ENCODE measurements around the gene C1S. TPM values are rescaled to one million over a fixed set of nuclear protein-coding genes. Genes with fewer than 3 reads are reported as not detected.

C1S gene
- total and polyA plus RNA-seq, 9 of the 15 experiments (the other 6 are each of a cell fraction or from before 2014, with no cell fraction given): 0.08 to 0.84 (median 0.27) TPM

DNA sequence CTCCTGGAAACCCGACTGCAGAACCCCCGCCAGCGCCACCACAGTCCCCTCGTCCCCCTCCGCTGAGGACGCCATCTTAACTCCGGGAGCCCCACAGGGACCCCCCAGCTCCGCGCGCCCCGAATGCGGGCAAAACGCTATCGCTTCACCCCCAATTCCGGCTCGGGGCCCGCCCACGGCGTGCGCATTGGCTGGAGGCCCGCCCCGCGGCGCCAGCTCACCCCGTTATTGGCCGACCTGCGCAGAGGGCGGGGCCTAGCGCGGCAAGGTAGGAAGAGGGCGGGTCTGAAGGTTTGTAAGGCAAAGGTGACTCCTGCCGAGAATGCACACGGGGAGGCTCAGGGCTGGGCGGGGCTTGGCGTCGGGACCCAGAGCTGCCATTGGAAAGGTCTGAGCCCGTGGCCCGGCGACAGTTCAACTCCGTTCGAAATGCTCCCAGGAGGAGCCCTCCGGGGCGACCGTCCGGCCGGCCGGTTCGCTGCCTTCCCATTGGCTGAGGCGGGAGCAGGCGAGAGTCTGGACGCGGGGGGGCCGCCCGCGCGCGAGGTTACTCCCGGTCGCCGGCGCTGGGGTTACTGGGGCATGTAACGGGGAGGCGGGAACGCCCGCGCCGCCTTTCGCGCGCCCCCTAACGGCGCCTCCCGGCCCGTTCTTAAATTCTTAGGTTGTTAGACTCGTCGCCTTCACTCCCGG, 42.0 kb upstream of the C1S start, which contains the start of gene LPCAT3 (continued):
- TF ChIP-seq ZNF830 (CRISPR knock-in tag; IDR thresholded peaks at IDR 0.05) (no peak), ZNF668 (CRISPR knock-in tag; IDR thresholded peaks at IDR 0.05) (no peak), TCF3 (CRISPR knock-in tag; IDR thresholded peaks at IDR 0.05) (0 out of 2 replicates have a peak, but pooled peaks have one; percentile 14), DDX20 (tag; IDR thresholded peaks at IDR 0.05; ENCODE audit: low read depth) (no peak), SMARCB1 (IDR thresholded peaks at IDR 0.05; ENCODE audit: insufficient read length, low read depth) (no peak), ZNF384 (IDR thresholded peaks at IDR 0.05; ENCODE audit: low read depth, low read length) (0 out of 2 replicates have a peak, but pooled peaks have one; percentile 3), NFE2 (IDR thresholded peaks at IDR 0.05; ENCODE audit: low read depth) (no peak), TCF7L2 (IDR thresholded peaks at IDR 0.05; ENCODE audit: low read depth, low read length) (no peak), CHD1 (IDR thresholded peaks at IDR 0.05; ENCODE audit: low read length) (no peak), SP2 (IDR thresholded peaks at IDR 0.05; ENCODE audit: extremely low read depth, low read depth, low read length, poor library complexity, severe bottlenecking) (peak; percentile 40), NBN (IDR thresholded peaks at IDR 0.05; ENCODE audit: low read depth) (no peak), SPI1 (IDR thresholded peaks at IDR 0.05; ENCODE audit: borderline replicate concordance, low read depth, low read length) (no peak), TSC22D4 (tag; IDR thresholded peaks at IDR 0.05) (no peak), ZNF785 (CRISPR knock-in tag; IDR thresholded peaks at IDR 0.05) (no peak), RUNX1 (IDR thresholded peaks at IDR 0.05; ENCODE audit: low read depth) (0 out of 2 replicates have a peak, but pooled peaks have one; percentile 36), NCOR1 (IDR thresholded peaks at IDR 0.05) (peak; percentile 95), PHF21A (IDR thresholded peaks at IDR 0.05; ENCODE audit: borderline replicate concordance, low read depth) (peak; percentile 16; the same call in 1 of the 2 replicates), U2AF1 (optimal IDR thresholded peaks at IDR 0.05; ENCODE audit: low read depth, low read length) (no peak), ZNF57 (CRISPR knock-in tag; IDR thresholded peaks at IDR 0.05) (no peak)
- TF ChIP-seq, protein P1, sequence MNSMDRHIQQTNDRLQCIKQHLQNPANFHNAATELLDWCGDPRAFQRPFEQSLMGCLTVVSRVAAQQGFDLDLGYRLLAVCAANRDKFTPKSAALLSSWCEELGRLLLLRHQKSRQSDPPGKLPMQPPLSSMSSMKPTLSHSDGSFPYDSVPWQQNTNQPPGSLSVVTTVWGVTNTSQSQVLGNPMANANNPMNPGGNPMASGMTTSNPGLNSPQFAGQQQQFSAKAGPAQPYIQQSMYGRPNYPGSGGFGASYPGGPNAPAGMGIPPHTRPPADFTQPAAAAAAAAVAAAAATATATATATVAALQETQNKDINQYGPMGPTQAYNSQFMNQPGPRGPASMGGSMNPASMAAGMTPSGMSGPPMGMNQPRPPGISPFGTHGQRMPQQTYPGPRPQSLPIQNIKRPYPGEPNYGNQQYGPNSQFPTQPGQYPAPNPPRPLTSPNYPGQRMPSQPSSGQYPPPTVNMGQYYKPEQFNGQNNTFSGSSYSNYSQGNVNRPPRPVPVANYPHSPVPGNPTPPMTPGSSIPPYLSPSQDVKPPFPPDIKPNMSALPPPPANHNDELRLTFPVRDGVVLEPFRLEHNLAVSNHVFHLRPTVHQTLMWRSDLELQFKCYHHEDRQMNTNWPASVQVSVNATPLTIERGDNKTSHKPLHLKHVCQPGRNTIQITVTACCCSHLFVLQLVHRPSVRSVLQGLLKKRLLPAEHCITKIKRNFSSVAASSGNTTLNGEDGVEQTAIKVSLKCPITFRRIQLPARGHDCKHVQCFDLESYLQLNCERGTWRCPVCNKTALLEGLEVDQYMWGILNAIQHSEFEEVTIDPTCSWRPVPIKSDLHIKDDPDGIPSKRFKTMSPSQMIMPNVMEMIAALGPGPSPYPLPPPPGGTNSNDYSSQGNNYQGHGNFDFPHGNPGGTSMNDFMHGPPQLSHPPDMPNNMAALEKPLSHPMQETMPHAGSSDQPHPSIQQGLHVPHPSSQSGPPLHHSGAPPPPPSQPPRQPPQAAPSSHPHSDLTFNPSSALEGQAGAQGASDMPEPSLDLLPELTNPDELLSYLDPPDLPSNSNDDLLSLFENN (IDR thresholded peaks at IDR 0.05; ENCODE audit: low read depth in 2 of 2, low read length in 2 of 2): no peak
- TF ChIP-seq, protein P2, sequence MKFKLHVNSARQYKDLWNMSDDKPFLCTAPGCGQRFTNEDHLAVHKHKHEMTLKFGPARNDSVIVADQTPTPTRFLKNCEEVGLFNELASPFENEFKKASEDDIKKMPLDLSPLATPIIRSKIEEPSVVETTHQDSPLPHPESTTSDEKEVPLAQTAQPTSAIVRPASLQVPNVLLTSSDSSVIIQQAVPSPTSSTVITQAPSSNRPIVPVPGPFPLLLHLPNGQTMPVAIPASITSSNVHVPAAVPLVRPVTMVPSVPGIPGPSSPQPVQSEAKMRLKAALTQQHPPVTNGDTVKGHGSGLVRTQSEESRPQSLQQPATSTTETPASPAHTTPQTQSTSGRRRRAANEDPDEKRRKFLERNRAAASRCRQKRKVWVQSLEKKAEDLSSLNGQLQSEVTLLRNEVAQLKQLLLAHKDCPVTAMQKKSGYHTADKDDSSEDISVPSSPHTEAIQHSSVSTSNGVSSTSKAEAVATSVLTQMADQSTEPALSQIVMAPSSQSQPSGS (CRISPR knock-in tag; IDR thresholded peaks at IDR 0.05): no peak
- TF ChIP-seq, protein P3, sequence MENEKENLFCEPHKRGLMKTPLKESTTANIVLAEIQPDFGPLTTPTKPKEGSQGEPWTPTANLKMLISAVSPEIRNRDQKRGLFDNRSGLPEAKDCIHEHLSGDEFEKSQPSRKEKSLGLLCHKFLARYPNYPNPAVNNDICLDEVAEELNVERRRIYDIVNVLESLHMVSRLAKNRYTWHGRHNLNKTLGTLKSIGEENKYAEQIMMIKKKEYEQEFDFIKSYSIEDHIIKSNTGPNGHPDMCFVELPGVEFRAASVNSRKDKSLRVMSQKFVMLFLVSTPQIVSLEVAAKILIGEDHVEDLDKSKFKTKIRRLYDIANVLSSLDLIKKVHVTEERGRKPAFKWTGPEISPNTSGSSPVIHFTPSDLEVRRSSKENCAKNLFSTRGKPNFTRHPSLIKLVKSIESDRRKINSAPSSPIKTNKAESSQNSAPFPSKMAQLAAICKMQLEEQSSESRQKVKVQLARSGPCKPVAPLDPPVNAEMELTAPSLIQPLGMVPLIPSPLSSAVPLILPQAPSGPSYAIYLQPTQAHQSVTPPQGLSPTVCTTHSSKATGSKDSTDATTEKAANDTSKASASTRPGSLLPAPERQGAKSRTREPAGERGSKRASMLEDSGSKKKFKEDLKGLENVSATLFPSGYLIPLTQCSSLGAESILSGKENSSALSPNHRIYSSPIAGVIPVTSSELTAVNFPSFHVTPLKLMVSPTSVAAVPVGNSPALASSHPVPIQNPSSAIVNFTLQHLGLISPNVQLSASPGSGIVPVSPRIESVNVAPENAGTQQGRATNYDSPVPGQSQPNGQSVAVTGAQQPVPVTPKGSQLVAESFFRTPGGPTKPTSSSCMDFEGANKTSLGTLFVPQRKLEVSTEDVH (IDR thresholded peaks at IDR 0.05; ENCODE audit: low read depth, partially characterized antibody): peak; percentile 24

All from K562 (cell line).